ENCODE measurements around the gene KCNH4. TPM values are rescaled to one million over a fixed set of nuclear protein-coding genes. Genes with fewer than 3 reads are reported as not detected.
"Not testable (repeated sequence)": the region's sequence is repeated elsewhere in the genome, so short reads cannot be mapped to it uniquely, and the experiment has no call there.

Gene KCNH4
- total RNA-seq: under 1 TPM; 0.18 to 0.21 TPM
- long read RNA-seq, partial matches to known transcripts: 0 of 1 reads
- long read RNA-seq, other reads (novel, unspliced or antisense): 1 of 1 reads

DNA sequence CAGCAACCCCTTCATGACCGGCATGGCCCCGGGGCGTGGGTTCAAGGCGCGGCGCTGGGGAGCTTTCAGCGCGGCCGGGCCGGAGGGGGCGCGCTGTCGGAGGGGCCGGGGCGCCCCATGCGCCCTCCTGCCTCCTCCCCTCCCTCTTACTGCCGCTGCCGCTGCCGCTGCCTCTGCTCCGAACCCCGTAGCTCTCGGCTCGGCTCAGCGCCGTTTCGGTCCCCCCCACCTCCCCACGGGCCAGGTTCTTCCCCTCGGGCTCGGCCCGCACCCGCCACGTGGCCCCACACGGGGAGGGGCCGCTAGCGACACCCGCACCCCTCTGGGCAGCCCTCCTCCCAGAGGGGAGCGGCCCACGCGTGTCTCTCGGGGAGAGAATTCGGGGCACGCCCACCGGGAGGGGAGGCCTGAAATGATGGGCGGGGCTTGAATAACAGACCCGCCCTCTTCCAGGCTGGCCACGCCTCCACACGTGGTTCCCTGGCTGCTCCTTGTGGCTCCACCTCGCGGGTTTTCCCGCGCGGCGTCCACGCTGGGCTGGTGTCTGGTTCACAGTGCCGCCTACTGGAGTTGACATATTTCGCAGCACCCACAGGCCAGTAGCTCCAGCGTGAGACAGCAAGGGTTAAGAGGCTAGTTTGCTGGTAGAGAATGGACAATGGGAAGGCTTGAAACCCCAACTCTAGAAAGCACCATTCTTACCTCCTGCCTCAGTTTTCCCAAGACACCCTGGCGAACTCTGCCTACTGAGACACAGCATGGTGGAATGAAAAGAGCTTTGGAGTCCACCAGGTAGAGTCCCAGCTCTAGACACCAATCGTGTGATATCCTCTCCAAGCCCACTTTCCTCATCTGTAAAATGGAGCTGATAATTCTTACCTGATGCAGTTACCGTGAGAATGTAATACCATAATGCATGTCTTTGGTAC lies at the start of gene KCNH4:
TSS of gene KCNH4 (minus strand) at position 221 of the 929 bp plus-strand sequence. CDS start at position 24, 197 bp downstream.
- DNase-seq (peak; percentile 86), ATAC-seq (peak; percentile 53 to 63)
- intact Hi-C loops (cut with DNase I): loop anchor here in 1 of 2 donors (5.0 kb wide), 1 partner anchor 64 kb away; no protein-coding TSS in a partner anchor

DNA sequence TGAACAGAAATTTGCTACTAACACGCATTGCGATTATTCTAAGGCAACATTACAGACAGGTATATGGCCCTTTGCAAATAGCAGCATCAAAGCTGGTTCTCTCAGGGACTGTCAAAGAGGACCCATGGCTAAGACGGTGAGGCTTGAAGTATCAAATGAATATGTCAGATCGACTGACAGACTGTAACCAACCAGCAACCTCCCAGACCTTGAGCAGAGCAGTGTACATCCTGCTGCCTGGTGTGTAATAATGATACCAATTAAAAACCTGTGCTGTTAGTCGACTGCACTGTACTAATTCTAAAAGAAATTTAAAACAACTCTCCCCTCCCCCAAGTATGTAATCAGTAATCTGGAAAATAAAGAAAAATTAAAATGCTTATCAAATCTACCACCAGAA lies 49.3 kb upstream of the KCNH4 start:
- intact Hi-C loops (cut with DNase I): no loop called here
- ATAC-seq (no peak), DNase-seq (no peak)

DNA sequence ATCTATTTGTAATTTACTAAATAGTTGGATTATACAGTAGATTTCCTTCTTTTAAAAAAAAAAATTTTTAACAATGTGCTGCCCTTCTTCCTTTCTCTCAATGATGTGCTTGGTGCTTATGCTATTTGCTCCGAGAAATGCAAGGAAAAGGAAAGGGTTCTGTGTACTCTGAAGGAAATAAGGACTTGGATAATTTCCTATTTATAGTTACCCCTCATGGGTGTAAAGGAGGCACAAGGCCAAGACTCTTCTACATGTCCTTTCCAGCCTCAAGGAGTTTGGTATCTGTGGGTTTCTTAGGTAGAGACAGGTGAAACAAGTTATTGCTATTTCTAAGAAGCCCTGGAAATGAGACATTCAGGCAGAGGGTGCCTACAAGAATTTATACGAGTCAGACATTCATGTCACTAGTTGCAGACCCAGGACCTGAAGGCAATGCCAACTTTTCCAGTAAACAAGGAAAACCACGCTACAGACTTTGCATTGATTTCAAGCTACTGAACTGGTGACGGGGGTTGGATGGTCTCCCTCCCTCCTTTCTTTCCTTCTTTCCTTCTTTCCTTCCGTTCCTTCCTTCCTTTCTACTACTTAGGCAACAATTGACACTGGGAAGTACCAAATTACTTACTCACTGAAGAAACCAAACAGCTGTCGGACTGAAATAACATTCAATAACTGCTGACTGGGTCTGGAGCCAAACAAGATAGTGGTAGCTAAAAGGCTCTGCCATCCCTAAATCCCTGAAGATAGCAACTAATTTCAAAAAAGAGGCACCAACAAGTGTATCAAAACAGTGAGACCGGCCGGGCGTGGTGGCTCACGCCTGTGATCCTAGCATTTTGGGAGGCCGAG lies 47.1 kb upstream of the KCNH4 start:
- intact Hi-C loops (cut with DNase I): no loop called here
- DNase-seq: no peak
- ATAC-seq: peak; percentile 47 to 63

DNA sequence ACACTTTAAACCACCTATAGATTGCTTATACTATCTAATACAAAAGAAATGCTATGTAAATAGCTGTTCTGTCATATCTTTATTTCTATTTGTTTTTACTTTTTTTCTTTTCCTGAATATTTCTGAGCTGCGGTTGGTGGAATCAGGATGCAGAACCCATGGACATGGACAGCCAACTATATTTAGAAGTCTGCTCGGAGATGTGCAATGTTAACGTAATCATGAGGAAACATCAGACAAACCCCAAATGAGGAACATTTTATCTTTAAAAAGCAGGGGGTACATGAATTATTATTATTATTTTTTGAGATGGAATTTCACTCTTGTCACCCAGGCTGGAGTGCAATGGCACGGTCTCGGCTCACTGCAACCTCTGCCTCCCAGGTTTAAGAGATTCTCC lies 44.7 kb upstream of the KCNH4 start:
- ATAC-seq: no peak
- no peak for DNase-seq
- intact Hi-C loops (cut with DNase I): no loop called here

DNA sequence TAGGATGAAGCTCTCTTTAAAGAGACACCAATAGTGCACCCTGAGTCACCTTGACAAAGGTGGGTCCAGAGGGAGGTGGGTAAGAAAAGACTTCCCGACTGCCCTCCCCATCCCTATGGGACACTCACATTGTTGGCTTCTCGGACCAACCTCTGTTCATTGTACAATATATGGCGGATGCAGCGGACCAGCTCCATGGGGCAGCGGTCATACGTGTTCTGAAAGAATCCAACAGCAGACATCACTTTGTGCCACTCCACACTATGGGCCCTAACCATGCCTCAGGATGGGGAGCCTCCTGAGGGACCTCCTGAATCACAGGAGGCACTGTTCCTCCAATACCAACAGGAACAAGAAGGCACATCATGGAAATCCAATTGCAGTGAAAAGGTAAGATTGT lies 43.7 kb upstream of the KCNH4 start:
- ATAC-seq (no peak), DNase-seq (no peak)
- intact Hi-C loops (cut with DNase I): no loop called here

DNA sequence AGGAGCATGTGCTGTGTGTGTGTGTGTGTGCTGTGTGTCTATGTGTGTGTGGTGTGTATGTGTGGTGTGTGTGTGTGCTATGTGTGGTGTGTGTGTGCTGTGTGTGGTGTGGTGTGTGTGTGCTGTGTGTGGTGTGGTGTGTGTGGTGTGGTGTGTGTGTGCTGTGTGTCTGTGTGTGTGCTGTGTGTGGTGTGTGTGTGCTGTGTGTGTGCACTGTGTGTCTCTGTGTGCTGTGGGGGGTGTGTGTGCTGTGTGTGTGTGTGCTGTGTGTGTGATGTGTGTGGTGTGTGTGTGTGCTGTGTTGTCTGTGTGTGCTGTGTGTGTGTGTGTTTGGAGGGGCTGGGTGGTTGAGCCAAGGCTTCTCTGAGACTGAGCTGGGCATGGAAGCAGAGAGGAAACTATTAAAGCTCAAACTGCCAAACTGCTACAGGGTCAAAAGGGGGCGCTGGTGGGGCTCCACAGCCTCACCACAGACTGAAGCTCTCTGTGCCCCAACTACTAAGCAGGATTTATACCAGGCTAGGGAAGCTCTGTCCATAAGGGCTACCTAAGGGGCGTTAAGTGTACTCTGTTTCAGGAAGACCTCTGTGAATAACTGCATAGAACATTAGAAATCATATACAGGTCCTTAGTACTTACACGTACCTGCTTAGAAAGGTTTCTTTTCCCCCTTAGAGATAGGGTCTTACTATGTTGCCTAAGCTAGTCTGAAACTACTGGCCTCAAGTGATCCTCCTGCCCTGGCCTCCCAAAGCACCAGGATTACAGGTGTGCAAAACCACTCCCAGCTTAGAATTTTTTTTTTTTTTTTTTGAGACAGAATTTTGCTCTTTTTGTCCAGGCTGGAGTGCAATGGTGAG lies 41.2 kb upstream of the KCNH4 start:
- peak; percentile 45 to 59 for ATAC-seq
- DNase-seq: no peak
- intact Hi-C loops (cut with DNase I): no loop called here

DNA sequence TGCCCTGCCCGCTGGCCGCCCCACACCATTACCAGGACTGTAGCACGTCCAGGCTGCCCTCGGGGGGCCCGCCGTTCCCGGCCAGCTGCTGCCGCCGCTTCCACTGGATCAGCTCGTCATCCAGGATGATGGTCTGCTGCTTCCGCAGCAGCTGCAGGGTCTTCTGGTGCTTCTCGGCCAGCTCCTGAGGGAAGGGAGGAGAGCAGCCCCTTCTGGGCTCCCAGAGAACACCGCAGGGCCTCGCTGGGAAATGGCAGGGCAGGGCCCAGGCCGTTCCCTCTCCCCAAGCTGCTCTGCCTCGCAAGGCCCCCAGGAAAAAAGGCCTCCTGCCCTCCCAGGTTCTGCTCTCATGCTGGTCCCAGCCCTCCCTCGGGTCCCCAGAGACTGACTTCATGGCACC lies 38.3 kb upstream of the KCNH4 start:
- ATAC-seq; intact Hi-C loops (cut with DNase I); DNase-seq: not testable (repeated sequence)

DNA sequence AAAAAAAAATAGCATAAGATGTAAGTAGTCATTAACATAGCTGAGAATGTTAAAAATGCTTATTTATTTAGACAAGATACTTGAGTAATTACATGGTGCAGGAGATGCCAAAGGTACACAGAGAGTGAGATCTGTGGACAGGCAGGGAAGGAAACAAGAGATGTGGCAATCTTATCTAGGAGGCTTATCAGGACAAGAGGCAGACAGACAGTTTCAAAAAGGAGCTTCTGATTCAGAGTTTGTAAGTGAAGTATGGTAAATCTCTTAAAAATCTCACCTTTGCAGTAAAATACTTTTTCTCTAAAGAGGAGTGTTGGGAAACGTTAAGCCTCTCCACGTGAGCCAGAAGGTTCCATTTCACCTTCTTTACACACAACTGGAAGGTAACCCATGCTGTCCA lies 33.2 kb upstream of the KCNH4 start:
- intact Hi-C loops (cut with DNase I): no loop called here
- DNase-seq (no peak), ATAC-seq (no peak)

DNA sequence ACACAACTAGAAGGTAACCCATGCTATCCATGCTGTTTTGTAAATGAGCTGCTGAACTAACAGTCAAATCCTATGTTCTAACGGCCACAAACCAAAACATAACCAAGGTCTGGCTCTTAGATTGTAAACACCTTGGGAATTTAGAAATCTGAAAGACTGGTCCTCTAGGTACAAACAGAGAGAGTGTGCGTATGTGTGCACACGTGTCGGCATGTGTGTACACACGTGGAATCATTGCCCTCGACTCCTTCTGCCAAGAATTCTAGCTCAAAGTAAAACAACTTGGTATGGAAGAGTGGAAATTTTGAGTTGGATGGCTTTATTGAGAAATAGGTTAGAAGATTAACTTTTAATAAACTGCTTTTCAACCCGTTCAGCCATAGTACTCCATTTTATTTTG lies 31.4 kb upstream of the KCNH4 start:
- intact Hi-C loops (cut with DNase I): no loop called here
- ATAC-seq: no peak
- no peak for DNase-seq

DNA sequence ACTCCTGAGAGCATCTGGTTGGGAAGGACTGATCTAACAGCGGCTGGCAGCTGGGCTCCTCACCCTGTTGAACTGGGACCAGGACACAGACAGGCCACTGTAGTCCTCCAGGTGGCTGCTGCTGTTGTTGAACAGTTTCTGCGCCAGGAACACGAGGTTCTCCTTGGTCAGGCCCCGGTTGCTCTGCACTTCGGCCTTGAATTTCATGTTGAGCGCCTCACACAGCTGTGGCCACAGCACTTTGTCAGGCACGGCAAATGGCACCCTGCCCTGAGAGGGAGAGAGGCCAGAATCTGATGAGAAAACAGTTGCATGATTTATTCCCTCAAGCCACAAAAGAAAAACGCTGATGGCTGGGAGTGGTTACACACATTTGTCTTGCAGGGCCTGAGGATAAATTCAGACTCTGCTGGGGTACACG lies 31.0 kb upstream of the KCNH4 start:
- DNase-seq (peak; percentile 58), ATAC-seq (peak; percentile 89 to 91)
- intact Hi-C loops (cut with DNase I): not testable (repeated sequence)

DNA sequence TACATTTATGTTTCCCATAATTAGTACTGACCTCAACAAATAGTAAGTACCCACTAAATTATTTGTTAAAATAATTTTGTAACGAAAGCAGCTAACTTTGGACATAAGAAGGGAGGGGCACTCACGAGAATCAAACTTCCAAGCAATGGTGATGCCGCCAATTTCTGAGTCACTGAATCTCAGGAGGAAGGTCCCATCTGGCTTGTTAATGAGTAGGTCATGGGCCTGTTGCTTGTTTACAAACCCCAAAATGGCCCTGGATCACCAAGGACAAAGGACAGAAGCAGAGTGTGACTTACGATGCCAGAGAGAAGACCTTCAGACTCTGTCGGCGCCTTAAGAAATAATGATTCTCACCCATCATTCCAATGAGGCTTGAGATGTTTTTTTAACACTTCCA lies 29.1 kb upstream of the KCNH4 start:
- no peak for ATAC-seq
- DNase-seq: no peak

DNA sequence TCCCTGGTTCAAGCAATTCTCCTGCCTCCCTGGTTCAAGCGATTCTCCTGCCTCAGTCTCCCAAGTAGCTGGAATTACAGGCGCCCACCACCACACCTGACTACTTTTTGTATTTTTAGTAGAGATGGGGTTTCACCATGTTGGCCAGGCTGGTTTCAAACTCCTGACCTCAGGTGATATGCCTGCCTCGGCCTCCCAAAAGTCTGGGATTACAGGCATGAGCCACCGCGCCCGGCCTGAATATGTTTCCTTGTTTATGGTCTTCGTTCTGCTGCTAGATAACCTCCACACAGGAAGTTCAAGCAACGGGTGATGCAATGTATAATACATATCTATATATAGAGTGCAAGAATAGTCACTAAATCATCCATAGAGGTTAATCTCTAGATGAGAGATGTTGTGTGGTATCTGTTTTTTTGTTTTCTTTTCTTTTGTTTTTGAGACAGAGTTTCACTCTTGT lies 25.2 kb upstream of the KCNH4 start:
- ATAC-seq; intact Hi-C loops (cut with DNase I); DNase-seq: not testable (repeated sequence)

More for the DNA sequence above, 29.1 kb upstream of the KCNH4 start:
- intact Hi-C loops (cut with DNase I): no loop called here

DNA sequence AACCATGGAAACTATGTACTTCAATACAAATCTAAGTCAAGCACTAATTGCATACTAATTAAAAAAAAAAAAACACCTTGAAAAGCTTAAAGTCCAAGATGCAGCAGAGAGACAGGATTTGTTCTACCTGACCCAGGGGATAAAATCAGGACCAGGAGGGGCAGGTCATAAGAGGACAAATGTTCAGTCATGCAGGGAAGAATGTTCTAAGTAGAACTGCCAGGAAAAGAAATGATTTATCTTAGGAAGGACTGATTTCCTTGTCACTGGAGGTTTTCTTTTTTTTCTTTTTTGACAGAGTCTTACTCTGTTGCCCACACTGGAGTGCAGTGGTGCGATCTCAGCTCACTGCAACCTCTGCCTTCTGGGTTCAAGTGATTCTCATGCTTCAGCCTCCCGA lies 22.4 kb upstream of the KCNH4 start:
- DNase-seq (no peak), ATAC-seq (no peak)
- intact Hi-C loops (cut with DNase I): no loop called here

DNA sequence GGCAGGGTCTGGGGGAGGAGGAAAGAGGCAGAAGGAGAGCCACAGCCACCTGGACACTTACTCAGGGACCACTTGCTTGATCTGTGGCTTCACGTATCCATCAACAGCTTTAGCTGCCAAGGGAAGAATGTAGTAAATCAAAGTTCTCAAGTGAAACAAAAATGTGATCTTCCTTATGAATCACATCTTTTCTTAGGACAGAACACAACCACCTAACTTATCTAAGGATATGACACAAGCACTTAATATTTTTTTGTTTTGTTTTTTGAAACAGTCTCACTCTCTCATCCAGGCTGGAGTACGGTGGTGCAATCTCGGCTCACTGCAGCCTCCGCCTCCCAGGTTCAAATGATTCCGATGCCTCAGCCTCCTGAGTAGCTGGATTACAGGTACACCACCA lies 21.8 kb upstream of the KCNH4 start:
- ATAC-seq (no peak), DNase-seq (no peak)
- intact Hi-C loops (cut with DNase I): no loop called here

DNA sequence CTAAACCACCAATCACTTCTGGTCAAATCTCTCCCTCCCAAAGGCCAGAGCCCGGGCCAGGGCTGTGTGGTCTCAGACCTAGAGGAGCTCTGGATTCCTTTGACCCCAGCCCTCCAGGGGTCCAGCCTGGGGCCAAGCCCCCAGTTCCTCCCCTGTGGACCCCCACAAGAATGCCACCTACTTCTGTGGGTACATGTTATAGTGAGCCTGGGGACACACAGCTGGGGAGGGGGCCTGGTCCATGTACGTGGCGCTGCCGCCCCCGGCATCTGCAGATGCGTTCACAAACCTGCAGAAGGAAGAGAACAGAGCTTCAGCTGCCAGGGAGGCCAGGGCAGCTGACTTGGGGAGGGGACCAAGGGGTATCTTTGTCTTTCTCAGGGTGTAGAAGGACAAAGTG lies 21.2 kb upstream of the KCNH4 start:
- ATAC-seq (no peak), DNase-seq (no peak)
- intact Hi-C loops (cut with DNase I): no loop called here

DNA sequence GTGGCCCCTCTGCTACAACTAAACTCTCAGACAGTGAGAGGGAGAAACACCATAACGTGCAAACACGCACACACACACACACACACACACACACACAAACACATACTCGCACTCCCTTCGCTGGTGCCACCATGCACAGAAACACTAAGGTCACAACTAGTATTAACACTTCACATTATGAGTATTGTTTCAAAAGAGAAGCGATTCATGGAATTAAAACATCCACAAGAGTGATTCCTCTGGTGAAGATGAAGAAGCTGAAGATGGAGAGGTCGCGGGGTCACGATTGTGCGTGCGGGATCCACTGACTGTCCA lies 20.5 kb upstream of the KCNH4 start:
- intact Hi-C loops (cut with DNase I): no loop called here
- no peak for DNase-seq
- ATAC-seq: no peak

DNA sequence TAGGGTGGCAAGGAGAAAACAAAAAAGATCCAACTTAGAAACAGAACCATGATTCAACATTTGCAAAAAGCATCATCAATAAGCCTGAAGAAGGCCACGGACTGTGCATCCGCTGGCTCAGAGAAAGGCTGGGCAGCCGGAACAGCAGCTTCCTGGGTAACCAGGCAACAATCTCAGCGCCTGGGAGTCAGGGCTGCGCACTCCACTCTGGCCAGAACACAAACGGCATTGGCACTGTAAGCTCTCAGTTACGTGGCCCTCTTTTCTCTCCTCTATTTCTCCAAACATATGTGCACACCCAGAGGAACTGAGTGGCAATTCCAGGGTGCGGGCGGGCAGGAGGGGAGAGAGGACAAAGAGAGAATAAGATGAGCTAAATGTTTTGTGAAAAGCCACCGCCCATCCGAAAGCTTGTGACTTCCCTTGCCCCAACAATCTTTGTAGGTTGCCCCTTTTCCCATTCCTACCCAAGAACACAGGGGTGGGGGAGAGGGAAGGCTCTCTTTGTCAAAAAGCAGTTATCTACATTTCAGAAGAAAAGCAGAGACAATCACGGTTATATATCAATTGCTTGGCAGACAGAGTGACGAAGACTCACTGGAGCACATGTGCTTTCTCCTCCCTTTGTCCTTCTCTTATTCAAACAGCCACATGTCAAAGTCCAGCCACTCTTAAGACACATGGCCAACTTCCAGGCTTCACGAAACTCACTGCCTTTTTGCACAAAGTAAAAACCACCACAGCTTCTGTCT lies 19.9 kb upstream of the KCNH4 start:
- peak; percentile 77 for DNase-seq
- ATAC-seq: peak; percentile 91 to 94

DNA sequence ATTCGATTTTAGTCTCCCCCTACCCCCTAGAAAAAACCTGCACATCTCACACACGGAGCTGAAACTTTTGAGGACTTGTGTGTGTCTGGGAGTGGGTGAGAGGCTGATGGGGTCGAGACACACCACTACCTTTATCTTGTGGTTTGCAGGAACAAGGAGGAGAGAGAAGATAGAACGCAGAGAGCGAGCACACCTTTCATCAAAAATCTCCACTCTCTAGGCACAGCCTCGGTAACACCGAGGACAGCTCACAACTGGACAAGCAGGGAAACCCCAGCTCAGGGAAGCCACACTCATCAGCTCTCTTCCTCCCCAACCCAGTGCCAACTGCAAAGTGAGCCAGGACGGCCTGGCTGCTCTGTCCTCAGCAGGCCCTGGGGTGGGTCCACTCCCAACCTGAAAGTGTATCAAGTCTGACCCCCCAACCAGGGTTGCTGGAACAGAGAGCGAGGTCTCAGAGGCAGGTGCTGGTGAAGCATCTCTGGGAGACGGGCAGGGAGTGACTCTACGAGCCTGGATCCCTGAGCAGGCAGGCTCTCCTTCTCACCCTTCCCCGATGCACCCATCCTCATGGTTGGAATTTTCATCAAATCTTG lies 18.6 kb upstream of the KCNH4 start:
- intact Hi-C loops (cut with DNase I): no loop called here
- DNase-seq: no peak

More for the DNA sequence above, 19.9 kb upstream of the KCNH4 start:
- intact Hi-C loops (cut with DNase I): no loop called here

More for the DNA sequence above, 18.6 kb upstream of the KCNH4 start:
- no peak for ATAC-seq
